ENCODE data around the gene PLEKHA4.
"Not testable (repeated sequence)": the region's sequence is repeated elsewhere in the genome, so short reads cannot be mapped to it uniquely, and the experiment has no call there.

Gene PLEKHA4, protein sequence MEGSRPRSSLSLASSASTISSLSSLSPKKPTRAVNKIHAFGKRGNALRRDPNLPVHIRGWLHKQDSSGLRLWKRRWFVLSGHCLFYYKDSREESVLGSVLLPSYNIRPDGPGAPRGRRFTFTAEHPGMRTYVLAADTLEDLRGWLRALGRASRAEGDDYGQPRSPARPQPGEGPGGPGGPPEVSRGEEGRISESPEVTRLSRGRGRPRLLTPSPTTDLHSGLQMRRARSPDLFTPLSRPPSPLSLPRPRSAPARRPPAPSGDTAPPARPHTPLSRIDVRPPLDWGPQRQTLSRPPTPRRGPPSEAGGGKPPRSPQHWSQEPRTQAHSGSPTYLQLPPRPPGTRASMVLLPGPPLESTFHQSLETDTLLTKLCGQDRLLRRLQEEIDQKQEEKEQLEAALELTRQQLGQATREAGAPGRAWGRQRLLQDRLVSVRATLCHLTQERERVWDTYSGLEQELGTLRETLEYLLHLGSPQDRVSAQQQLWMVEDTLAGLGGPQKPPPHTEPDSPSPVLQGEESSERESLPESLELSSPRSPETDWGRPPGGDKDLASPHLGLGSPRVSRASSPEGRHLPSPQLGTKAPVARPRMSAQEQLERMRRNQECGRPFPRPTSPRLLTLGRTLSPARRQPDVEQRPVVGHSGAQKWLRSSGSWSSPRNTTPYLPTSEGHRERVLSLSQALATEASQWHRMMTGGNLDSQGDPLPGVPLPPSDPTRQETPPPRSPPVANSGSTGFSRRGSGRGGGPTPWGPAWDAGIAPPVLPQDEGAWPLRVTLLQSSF

DNA sequence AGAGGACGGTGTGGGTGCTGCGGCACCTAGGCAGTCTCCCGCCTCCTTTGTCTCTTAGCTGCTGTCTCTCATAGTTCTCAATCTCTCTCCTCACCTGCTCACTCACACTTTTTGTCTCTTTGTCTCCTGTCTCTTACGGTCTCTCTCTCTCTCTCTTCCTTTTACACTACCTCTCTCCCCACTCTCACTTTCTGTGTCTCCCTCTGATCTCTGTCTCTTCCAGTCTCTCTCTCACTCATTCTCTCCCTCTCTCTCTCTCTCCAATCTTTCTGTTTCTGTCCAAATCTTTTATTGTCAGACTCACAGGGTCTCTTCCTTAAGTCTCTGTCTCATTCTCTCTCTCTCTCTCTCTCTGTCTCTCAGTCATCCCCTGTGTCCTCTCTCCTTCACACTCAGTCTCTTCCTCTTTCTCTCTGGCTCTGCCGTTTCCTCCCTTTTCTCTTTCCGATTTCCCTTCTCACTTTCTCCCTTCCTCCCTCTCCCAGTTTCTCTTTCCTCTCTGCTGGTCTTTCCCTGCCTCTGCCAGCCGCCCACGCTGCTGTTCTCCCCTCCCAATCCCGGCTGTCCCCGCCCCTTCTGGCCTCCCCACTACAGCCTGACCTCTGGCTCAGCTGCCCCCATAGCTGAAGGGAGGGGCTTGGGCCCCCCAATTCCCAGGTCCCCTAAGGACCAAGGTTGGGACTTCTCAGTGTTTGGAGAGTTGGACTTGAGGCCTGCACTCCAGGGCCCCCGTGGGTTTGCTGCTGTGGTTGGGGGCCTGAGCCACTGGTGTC, at the start of gene PLEKHA4:
TSS of gene PLEKHA4 (minus strand) at position 504 of the 773 bp plus-strand sequence. CDS start 997 bp downstream, outside the sequence.
- DNase-seq = no peak

DNA sequence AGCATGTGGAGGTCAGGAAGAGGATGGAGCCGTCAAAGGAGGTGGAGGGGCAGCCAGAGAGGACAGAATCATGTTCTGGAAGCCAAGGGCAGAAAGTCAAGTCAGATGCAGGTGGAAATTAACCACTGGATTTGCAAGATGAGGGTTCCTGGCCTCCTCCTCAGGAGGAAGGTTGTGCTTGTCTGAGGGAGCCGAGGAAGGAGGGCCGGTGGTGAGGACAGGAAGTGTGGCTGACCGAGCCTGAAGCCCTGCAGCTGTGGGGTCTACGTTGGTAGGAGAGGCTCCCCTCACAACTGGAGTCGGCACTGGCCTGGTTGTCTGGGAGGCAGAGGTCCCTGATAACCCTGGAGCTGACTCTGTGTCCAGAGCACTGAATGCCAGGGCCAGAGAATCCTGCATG, 49.7 kb upstream of the PLEKHA4 start:
- DNase-seq = no peak

DNA sequence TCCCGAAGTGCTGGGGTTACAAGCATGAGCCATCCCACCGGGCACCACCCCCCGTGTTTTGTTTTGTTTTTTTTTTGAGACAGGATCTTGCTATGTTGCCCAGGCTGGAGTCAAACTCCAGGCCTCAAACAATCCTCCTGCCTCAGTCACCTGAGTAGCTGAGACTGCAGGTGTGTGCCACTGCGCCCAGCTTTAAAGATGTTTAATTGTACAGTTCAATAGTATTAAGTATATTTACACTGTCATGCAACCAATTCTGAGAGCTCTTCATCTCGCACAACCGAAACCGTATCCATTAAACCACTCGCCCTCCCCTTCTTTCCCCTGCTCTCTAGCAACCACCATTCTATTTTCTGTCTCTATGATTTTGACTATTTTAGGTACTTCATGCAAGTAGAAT, 47.3 kb upstream of the PLEKHA4 start:
- no peak for DNase-seq

DNA sequence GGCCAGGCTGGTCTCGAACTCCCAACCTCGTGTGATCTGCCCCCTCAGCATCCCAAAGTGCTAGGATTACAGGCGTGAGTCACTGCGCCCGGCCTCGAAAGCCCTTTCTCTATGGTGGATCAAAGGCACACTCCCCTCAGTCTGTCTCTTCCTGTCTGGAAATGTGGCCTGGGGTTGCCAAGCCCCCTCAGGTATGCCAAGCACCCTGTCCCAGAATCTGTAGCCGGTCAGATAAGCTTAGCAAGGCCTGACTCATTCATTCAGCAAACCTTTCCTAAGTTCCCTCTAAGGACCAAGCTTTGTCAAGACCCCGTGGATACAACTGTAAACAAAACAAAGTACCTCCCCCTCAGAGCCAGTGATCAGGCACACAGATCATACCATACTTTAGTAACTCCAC, 45.8 kb upstream of the PLEKHA4 start:
- no peak for DNase-seq

DNA sequence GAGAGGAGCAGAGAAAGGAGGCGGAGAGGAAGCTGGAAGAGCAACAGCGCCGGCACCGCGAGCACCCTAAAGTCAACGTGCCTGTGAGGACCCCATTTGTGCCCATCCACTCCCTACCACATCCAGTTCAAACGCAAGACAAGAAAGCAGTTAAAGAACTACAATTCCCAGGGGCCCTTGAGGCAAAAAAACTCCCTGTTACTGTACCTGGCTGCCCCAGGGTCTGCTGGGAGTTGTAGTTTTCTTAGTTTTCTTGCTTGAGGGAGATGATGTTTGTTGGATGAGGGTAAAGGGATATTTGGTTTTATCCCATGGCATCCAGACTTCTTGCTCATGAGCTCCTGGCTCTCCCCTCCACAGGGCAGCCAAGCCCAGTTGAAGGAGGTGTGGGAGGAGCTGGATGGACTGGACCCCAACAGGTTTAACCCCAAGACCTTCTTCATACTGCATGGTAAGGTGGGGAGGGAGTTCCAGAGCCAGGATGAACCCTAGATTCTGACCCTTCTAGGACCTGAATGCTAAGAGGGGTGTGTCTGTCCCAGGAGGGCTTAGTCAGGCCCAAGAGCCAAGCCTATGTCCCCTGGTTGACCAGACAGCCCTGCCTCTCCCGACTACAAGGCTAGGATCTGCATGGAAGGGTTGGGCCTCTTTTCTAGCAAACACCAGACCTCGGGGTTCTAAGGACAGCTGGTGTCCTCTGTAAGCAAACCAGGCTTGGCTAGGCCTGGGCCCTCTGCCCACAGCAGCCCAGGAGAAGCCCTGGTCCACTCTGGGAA, 44.9 kb upstream of the PLEKHA4 start:
- no peak for DNase-seq

DNA sequence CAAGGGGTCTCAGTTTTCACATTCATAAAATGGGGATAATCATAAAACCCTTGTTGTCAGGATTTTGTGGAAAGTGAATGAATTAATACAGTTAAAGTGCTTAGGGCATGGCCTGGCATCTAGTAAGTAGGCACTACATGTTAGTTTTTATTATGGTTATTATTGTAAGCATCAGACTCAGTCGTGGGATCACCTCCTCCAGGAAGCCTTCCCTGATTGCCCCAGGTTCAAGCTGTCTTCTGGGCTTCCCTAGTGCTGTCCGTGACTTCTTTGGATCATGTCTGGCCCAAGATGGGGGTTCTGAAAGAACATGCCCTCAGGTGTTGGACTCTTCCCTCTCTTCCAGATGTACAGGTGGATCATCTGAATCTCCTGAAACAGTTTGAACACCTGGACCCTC, 42.4 kb upstream of the PLEKHA4 start:
- no peak for DNase-seq

DNA sequence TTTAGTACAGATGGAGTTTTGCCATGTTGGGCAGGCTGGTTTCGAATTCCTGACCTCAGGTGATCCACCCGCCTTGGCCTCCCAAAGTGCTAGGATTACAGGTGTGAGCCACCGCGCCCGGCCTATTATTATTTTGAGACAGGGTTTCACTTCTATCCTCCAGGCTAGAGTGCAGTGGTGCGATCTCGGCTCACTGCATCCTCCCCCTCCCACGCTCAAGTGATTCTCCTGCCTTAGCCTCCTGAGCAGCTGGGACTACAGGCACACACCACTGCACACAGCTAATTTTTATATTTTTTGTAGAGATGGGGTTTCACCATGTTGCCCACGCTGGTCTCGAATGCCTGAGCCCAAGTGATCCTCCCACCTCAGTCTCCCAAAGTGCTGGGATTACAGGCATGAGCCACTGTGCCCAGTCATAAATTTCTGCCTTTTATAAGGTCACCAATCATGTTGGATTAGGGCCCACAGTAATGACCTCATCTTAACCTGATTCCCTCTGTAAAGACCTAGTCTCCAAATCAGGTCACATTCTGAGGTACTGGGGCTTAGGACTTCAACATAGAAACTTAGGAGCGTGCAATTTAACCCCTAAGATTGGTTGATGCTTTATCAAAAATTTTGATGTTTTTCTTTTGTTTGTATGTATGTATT, 41.1 kb upstream of the PLEKHA4 start:
- not testable (repeated sequence) for DNase-seq

DNA sequence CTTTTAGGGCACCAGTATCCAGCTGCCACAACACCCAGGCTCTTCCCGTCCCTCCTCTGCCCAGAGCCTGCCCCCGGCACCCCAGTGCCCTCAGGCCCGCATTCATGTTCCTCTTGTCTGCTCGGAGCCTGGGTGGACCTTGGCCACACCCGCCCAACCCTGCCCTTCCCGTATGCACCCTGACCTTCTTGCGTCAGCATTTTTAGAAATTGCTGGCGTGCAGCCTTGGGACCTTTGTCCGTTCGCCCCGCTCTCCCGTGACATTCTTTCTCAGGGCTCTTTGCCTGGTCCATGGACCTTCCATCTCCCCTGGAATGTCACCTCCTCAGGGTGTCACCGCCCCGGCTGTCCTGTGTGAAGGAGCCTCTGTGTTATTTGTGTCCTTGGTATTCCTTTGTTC, 39.3 kb upstream of the PLEKHA4 start:
- no peak for DNase-seq

DNA sequence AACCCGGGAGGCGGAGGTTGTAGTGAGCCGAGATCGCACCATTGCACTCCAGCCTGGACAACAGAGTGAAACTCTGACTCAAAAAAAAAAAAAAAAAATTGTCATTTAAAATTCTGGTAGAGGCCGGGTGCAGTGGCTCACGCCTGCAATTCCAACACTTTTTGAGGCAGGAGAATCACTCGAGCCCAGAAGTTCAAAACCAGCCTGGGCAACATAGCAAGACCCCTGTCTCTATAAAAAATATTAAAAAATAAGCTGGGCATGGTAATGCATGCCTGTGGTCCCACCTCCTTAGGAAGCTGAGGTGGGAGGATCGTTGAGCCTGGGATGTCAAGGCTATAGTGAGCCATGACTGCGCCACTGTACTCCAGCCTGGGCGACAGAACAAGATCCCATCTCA, 37.9 kb upstream of the PLEKHA4 start:
- no peak for DNase-seq

DNA sequence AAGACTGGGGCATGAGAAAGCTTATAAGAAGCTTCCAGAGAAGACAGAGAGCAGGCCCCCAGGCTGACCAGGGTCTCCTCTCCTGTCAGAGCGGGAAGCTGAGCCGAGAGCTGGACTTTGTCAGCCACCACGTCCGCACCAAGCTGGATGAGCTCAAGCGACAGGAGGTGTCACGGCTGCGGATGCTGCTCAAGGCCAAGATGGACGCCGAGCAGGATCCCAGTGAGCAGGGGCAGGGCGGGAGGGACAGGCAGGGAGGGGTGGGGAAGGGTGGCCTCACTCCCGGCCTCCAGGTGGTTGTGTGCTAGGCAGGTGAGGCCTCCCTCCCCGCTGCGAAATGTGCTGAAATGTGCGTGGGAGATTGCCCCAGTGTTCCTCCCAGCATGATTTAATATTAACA, 37.2 kb upstream of the PLEKHA4 start:
- DNase-seq = no peak

DNA sequence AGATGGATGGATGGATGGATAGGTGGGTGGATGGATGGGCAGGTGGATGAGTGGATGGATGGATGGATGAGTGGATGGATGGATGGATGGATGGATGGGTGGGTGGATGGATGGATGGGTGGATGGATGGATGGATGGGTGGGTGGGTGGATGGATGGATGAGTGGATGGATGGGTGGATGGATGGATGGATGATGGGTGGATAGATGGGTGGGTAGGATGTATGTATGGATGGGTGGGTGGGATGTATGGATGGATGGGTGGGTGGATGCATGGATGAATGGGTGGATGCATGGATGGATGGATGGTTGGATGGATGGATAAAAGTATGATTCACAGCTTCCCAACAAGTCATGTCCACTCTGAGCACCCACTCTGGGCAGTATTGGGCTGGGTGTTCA, 35.4 kb upstream of the PLEKHA4 start:
- DNase-seq = not testable (repeated sequence)

DNA sequence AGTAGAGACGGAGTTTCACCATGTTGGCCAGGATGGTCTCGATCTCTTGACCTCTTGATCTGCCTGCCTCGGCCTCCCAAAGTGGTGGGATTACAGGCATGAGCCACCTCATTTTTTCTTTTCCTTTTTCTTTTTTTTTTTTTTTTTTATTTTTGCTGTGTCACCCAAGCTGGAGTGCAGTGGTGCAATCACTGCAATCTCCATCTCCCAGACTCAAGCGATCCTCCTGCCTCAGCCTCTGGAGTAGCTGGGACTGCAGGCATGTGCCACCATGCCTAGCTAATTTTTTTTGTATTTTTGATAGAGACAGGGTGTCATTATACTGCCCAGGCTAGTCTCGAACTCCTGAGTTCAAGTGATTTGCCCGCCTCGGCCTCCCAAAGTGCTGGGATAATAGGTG, 33.9 kb upstream of the PLEKHA4 start:
- DNase-seq = not testable (repeated sequence)

DNA sequence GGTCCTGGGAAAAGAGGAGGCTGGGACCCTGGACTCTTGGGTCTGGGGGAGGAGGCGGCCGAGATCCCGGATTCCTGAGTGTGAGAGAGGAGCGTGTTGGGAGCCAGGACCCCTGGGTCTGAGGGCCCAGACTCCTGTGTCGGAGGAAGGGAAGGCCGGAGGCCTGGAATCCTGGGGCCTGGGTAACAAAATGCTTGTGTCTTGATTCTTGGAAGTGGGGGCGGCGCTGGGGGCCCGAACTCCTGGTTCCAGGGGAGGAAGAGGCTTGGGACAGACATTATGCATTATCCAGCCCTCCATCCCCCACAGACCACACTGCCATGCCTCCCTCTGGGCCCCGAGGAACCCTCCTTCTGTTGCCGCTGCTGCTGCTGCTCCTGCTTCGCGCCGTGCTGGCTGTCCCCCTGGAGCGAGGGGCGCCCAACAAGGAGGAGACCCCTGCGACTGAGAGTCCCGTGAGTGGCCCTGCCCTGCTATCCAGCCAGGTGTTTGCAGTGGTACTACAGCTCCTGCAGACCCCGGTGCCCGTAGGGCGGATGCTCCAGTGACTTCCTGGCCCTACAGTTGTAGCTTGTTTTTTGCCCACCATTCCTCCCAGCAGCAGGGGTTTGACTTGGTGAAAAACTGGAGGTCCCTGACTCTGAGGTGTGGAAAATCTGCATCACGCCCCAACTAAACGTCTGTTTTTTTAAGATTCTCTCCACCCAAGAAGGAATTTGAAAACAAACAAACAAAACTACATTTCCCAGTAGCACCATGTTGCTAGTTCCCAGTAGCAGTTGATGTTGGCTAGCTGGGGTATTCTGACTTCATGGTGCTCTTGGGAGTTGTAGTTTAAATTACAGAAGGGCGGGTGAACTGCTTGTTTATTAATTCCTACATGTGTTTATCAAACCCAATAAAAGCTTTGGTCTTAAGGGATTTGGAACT, 32.3 kb upstream of the PLEKHA4 start:
- no peak for DNase-seq

DNA sequence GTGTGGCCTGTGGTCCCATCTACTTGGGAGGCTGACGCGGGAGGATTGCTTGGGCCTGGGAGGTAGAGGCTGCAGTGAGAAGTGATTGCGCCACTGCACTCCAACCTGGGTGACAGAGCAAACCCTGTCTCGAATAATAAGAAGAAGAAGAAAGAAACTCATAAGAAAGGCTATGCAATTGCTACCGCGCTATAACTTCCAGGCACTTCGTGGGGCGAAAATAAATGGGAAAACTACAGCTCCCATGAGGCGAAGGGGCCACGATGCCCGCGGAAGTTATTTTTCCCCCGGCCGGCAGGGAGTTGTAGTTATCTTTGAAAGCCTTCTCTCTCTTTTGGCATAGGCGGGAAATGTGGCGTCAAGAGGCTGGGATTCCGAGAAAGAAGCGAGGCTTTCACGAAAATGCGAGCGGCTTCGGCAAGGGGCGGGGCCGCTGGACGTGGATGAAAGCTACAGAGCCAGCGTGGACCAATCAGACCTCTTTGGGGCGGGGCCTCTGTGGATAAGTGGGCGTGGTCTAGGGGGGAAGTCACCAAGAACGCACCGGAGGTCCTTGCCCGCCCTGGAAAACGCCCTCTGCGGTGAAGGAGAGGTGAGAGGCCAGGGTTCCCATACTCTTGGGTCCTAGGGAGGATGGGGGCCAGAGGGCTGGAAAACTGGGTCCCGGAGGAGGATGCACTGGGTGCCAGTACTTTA, 31.5 kb upstream of the PLEKHA4 start, which contains the start of gene NUCB1:
TSS of gene NUCB1 (plus strand) at position 532 of the 696 bp plus-strand sequence. CDS start 485 bp downstream, outside the sequence.
- DNase-seq = peak; percentile 92

DNA sequence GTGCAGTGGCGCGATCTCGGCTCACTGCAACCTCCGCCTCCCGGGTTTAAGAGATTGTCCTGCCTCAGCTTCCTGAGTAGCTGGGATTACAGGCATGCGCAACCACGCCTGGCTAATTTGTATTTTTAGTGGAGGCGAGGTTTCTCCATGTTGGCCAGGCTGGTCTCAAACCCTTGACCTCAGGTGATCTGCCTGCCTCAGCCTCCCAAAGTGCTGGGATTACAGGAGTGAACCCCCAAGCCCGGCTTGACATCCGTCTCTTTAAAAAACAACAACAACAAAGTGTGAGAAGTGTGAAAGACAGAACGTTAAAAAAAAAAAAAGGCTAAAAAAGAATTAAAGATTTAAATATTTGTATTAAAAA, 31.0 kb upstream of the PLEKHA4 start:
- not testable (repeated sequence) for DNase-seq

DNA sequence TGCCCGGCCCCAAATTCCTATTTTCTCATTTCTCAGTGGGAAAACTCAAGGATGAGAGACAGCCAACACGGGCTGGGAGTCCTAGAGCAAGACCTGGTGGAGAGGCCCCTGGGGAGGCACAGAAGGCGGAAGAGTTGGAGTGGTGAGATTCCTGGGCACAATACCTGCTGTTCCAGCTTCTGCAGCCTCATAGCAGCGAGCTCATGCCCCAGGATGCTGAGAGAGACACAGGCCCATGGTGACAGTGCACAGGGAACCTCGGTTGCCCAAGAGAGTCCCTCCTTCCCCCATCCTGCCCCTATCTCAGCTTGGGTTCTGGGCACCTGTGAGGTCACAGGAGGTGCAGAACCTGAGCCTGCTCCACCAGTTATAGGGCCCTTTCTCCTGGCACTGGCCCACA, 28.8 kb upstream of the PLEKHA4 start:
- DNase-seq = no peak

DNA sequence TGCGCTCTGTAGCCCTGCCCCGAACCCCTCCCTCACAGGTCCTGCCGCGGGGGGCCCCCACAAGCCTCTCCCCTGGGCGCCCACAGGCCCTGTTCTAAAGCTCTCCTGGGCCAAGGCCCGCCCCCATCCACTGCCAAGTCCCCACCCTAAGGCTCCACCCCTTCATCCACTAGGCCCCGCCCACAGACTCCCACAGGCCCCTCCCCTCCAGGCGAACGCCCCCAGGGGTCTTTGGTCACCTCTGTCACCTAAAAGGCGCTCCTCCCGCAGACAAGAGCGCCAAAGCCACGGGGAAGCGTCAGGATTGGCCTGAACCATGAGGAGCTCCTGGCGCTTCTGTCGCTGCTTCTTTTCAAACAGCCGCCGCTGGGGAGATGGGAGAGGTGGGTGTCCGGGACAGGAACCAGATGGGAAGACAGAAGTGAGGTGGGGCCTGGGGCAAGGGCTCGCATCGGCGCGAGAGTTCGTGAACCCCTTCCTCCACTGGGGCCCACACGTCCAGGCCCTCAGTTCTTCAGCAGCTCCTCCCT, 27.8 kb upstream of the PLEKHA4 start:
- DNase-seq = no peak

DNA sequence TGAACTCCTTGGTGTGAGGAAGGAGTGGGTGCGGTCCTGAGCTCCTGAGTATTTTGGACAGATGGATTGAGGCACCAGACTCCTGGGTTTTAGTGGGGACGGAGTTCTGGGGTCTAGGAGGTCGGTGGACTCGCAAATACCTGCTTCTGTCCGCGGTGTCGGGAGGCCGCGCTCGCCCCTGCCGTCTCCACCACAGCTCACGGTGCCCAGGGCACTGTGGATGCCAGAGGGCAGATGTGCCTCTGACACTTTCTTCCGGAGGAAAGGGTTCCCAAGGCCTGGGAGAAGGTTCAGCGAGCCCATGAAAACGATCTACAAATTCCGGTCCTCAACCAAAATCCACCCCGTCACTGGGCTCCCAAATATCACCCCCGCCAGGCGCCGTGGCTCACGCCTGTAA, 26.8 kb upstream of the PLEKHA4 start:
- DNase-seq = no peak

DNA sequence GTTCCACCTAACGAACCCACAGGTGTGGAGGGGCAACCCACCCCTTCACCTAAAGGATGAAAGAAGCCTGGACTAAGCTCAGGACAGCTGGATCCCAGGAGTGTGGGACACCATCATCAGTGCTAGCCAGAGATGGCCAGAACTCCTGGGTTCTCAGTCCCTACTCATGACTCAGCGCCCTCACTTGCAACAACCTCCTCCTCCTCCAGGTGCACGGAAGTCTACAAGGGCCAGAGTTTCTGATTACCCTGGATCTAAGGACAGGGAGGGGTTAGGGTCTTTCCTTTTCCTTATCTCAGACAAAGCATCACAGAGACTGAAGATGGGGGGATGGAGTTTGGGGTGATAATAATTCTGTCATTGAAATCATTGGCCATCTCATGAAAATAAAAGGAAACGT, 22.1 kb upstream of the PLEKHA4 start:
- no peak for DNase-seq

DNA sequence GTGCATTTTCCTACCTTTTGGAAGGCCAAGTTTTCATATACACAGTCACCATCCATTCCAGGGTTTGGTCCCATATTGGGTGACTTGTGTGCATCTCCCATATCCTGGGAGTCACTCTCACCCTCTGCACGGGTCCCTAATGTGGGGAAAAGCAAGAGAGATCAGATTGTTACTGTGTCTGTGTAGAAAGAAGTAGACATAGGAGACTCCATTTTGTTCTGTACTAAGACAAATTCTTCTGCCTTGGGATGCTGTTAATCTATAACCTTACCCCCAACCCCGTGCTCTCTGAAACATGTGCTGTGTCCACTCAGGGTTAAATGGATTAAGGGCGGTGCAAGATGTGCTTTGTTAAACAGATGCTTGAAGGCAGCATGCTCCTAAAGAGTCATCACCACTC, 21.1 kb upstream of the PLEKHA4 start:
- not testable (repeated sequence) for DNase-seq

Data from GOT3 (cell line).